Natural killer cell (primary cell): ENCODE results near the gene GRB2. TPM values are rescaled to one million over a fixed set of nuclear protein-coding genes. Genes with fewer than 3 reads are reported as not detected.

Source experiments
- ATAC-seq, 3 donors: fragments of 150-1000 bp in 2 of 3; fragments of 200-7000 bp in 1 of 3; cut with Tn5 transposase; 1 replicate in 1 of 3; 2 replicates in 2 of 3; pipeline ENCODE4 v1.10.0; 2021; ENCODE audit warnings: mild to moderate bottlenecking in 2 of 3, moderate library complexity in 2 of 3
- DNase-seq, 2 donors: peaks; one replicate each; pipeline versions ENCODE4 v3.0.0 to v3.0.0-alpha.2; 2013 to 2021; ENCODE audit warnings: mixed read lengths in 1 of 2
- H3K27ac ChIP-seq: one replicate; pipeline ENCODE4 v1.5.1; 2013; ENCODE audit warnings: mild to moderate bottlenecking, low read length
- H3K27me3 ChIP-seq: one replicate; pipeline ENCODE4 v1.6.1; 2013; ENCODE audit warnings: low read length; ENCODE audit not compliant: control insufficient read depth, insufficient read depth
- H3K36me3 ChIP-seq: one replicate; pipeline ENCODE4 v1.6.1; 2013; ENCODE audit warnings: low read length; ENCODE audit not compliant: control insufficient read depth, insufficient read depth
- H3K4me1 ChIP-seq: one replicate; pipeline ENCODE4 v1.6.1; 2013; ENCODE audit warnings: low read length; ENCODE audit not compliant: control insufficient read depth, insufficient read depth
- H3K4me3 ChIP-seq: one replicate; pipeline ENCODE4 v1.5.1; 2013; ENCODE audit warnings: low read length
- H3K9me3 ChIP-seq: one replicate; pipeline ENCODE4 v1.6.1; 2013; ENCODE audit warnings: low read length; ENCODE audit not compliant: control insufficient read depth, insufficient read depth
- H3K27ac Mint-ChIP-seq, 2 donors: one replicate each; pipeline ENCODE4 v1.8.0; 2022; ENCODE audit warnings: mild to moderate bottlenecking in 2 of 2, mixed read lengths in 2 of 2, moderate library complexity in 1 of 2
- H3K27me3 Mint-ChIP-seq, 2 donors: one replicate each; pipeline ENCODE4 v1.8.0; 2022; ENCODE audit warnings: low read depth in 2 of 2, mixed read lengths in 2 of 2
- H3K36me3 Mint-ChIP-seq: one replicate; pipeline ENCODE4 v1.8.0; 2022; ENCODE audit warnings: mixed read lengths
- H3K4me1 Mint-ChIP-seq, 2 donors: one replicate each; pipeline ENCODE4 v1.8.0; 2022; ENCODE audit warnings: mixed read lengths in 2 of 2
- H3K4me3 Mint-ChIP-seq: one replicate; pipeline ENCODE4 v1.8.0; 2022; ENCODE audit warnings: mild to moderate bottlenecking, moderate library complexity, mixed read lengths
- H3K9me3 Mint-ChIP-seq, 2 donors: one replicate each; pipeline ENCODE4 v1.8.0; 2022; ENCODE audit warnings: mixed read lengths in 2 of 2
- WGBS: methylation state at CpG from one replicate; pipeline ENCODE4 v1.1.7; 2013; ENCODE audit warnings: missing lambda C conversion rate; ENCODE audit not compliant: insufficient coverage; 5-methylcytosine and 5-hydroxymethylcytosine counted together
- intact Hi-C: fragments of 100-400 bp; cut with micrococcal nuclease; formaldehyde crosslinking; loops from one replicate; pipeline ENCODE4 v1.14.2; 2022
- total RNA-seq, 4 donors: library from RNA; stranded (reverse); fragments of 120-200 nt in 1 of 4; gene quantifications; one replicate each; pipeline versions ENCODE4 v1.2.3 to v1.2.4, GENCODE V29; 2013 to 2022
- TF ChIP-seq, protein P1 (sequence below): fragments of 200-600 bp; IDR thresholded peaks from one replicate; pipeline ENCODE4 v1.8.0; 2022; ENCODE audit warnings: antibody characterized with exemption

The GRB2 gene
- total RNA-seq, 3 donors from 2014 or later (not counting 1 experiment from before 2014, with no cell fraction given), result 115 to 142 (median 116) TPM

DNA sequence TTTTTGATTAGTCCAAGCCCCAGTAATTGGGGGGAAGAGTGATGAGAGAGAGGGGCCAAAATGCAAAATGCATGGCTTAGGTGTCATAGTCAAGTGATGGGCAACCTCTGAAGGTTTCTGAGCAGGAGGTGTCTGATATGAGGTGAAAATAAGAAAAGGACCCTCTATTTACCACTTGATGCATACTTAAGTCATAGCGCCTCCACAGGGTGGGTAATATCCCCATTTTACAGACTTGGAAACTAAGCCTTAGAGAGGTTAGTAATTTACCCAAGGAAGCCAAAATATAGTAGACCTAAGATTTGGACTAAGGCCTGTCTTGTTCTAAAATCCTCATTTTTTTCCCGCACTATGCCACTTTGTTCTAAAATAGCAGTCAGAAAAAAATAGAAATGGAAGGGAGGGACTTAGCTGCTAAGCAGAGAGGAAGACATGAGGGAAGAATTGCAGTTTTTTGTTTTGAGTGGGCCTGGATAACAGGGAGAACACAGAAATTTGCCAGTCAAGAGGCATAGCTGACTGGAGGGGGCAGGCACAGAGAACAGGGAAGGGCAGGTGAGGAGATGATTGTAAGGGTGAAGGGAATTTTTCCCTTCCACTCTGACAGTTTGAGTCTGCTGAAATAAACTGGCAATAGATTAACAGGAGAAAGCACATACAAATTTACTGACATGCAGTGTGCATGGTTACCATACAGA is 2.3 kb upstream of the GRB2 start:
- H3K27me3 Mint-ChIP-seq, result peaks cover 0 to 2% of the 10 kb centered on the region in 2 donors
- Histone ChIP-seq H3K27me3 (no peaks in the 10 kb centered on the region), H3K36me3 (no peaks in the 10 kb centered on the region), H3K4me1 (peaks cover 32% of the 10 kb centered on the region), H3K9me3 (no peaks in the 10 kb centered on the region), H3K27ac (no peak overlapping the region), H3K4me3 (no peak overlapping the region)
- intact Hi-C loops, result no loop called here
- ATAC-seq (no peak), DNase-seq (no peak)
- H3K27ac Mint-ChIP-seq, result no peak overlapping the region
- TF ChIP-seq, protein P1, sequence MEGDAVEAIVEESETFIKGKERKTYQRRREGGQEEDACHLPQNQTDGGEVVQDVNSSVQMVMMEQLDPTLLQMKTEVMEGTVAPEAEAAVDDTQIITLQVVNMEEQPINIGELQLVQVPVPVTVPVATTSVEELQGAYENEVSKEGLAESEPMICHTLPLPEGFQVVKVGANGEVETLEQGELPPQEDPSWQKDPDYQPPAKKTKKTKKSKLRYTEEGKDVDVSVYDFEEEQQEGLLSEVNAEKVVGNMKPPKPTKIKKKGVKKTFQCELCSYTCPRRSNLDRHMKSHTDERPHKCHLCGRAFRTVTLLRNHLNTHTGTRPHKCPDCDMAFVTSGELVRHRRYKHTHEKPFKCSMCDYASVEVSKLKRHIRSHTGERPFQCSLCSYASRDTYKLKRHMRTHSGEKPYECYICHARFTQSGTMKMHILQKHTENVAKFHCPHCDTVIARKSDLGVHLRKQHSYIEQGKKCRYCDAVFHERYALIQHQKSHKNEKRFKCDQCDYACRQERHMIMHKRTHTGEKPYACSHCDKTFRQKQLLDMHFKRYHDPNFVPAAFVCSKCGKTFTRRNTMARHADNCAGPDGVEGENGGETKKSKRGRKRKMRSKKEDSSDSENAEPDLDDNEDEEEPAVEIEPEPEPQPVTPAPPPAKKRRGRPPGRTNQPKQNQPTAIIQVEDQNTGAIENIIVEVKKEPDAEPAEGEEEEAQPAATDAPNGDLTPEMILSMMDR, result no peak
- no peaks in the 10 kb centered on the region for H3K9me3 Mint-ChIP-seq
- H3K4me3 Mint-ChIP-seq, result no peak overlapping the region
- peaks cover 48 to 53% of the 10 kb centered on the region in 2 donors for H3K4me1 Mint-ChIP-seq
- WGBS, result 100% methylated on average over 1 of the region's 2 CpGs
- H3K36me3 Mint-ChIP-seq, result no peaks in the 10 kb centered on the region

DNA sequence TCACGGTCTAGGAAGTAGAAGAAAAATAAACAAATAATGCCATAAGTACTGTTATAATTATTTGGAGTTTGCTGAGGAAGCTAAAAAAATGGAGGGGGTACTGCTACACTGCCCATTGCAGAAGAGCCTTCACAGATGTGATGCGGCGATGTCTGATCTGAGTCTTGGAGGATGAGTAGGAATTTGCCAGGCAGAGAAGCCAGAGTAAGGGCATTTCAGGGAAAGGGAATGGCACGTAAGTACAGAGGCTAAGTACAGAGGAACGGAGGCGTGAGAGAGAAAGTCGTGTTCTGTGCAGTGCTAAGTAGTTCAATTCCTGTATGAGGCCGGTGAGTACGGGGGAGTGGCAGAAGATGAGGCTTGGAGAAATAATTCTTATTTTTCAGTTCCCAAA is 741 bp upstream of the GRB2 start:
- no peak for ATAC-seq
- peak overlapping the region; percentile 85 for H3K4me3 Mint-ChIP-seq
- TF ChIP-seq, protein P1, result no peak
- H3K27ac ChIP-seq, result peak overlapping the region; percentile 41
- H3K36me3 ChIP-seq, result no peaks in the 10 kb centered on the region
- peaks cover 41 to 44% of the 10 kb centered on the region in 2 donors for H3K4me1 Mint-ChIP-seq
- H3K27me3 ChIP-seq, result no peaks in the 10 kb centered on the region
- no peaks in the 10 kb centered on the region for H3K9me3 Mint-ChIP-seq
- H3K27me3 Mint-ChIP-seq, result peaks cover 0 to 2% of the 10 kb centered on the region in 2 donors
- H3K9me3 ChIP-seq, result no peaks in the 10 kb centered on the region
- DNase-seq, result peak in 1 of 2 donors; percentile 45
- no peaks in the 10 kb centered on the region for H3K36me3 Mint-ChIP-seq
- H3K4me1 ChIP-seq, result peaks cover 29% of the 10 kb centered on the region
- peak overlapping the region; percentile 86 to 93 for H3K27ac Mint-ChIP-seq
- intact Hi-C loops, result no loop called here
- WGBS, result 27% methylated on average over 7 of the region's 9 CpGs
- H3K4me3 ChIP-seq, result peak overlapping the region; percentile 35

DNA sequence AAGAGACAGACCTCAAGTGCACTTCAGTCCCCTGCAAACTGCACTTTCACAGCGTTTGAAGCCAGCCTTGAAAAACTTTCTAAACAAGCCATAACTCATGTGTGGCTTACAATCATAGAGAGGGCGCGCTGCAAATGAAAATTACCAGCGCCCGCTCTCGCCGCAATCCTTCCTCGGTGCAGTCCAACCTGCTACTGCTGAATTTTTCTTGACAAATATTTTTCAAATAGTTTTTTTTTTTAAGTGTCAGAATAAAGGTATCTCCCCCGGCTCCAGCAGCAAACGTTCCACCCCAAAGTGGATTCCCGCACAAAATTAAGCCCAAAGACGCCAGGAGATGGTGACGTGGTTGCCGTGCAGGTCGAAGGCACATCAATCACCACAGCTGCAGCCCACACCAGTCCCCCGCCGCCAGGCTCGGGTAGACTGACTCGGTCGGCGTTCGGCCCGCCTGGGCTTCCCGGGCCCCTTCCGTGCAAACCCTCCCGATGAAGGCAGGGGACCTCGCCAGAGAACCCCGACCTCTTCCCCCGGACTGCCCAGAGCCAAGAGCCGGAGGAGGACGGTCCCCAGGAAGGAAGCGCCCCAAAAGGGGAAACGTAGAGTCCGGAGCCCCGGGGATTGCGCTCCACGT is 630 bp downstream of the GRB2 start:
- H3K4me1 ChIP-seq, result peaks cover 32% of the 10 kb centered on the region
- no peaks in the 10 kb centered on the region for H3K9me3 Mint-ChIP-seq
- H3K4me3 Mint-ChIP-seq, result peak overlapping the region; percentile 92
- under 1% methylated on average over 37 of the region's 37 CpGs for WGBS
- TF ChIP-seq, protein P1, result no peak
- H3K4me1 Mint-ChIP-seq, result peaks cover 44 to 46% of the 10 kb centered on the region in 2 donors
- H3K36me3 Mint-ChIP-seq, result no peaks in the 10 kb centered on the region
- no peaks in the 10 kb centered on the region for H3K9me3 ChIP-seq
- H3K27ac Mint-ChIP-seq, result peak overlapping the region; percentile 86 to 93
- no peaks in the 10 kb centered on the region for H3K27me3 Mint-ChIP-seq
- H3K36me3 ChIP-seq, result no peaks in the 10 kb centered on the region
- no peaks in the 10 kb centered on the region for H3K27me3 ChIP-seq
- intact Hi-C loops, result loop anchor here (1.0 to 5.0 kb wide), 4 partner anchors 11 to 116 kb away; partner anchors contain the start of gene SLC25A19
- peak overlapping the region; percentile 99 for H3K4me3 ChIP-seq
- ATAC-seq (peak; percentile 19 to 25 (median 25)), DNase-seq (peak; percentile 44 to 73)
- peak overlapping the region; percentile 89 for H3K27ac ChIP-seq
